Measurements from ENCODE around the gene PIH1D2. TPM values are rescaled to one million over a fixed set of nuclear protein-coding genes. Genes with fewer than 3 reads are reported as not detected.

PIH1D2 gene
- total and polyA plus RNA-seq, 9 of the 15 experiments (the other 6 are each of a cell fraction or from before 2014, with no cell fraction given) = 1.5 to 5.4 (median 3.0) TPM

- no peak for TF ChIP-seq MYBL2 (IDR thresholded peaks at IDR 0.05; ENCODE audit: low read depth)
- TF ChIP-seq MYBL2 (CRISPR knock-in tag; IDR thresholded peaks at IDR 0.05; ENCODE audit: borderline replicate concordance) = no peak
- peak; percentile 96 for TF ChIP-seq RBFOX2 (IDR thresholded peaks at IDR 0.05; ENCODE audit: low read depth, low read length)
- TF ChIP-seq ZNF395 (CRISPR knock-in tag; IDR thresholded peaks at IDR 0.05) = 0 out of 2 replicates have a peak, but pooled peaks have one; percentile 33
- TF ChIP-seq TBP (optimal IDR thresholded peaks at IDR 0.05; ENCODE audit: low read depth, low read length) = peak; percentile 77
- TF ChIP-seq RBM39 (optimal IDR thresholded peaks at IDR 0.05; ENCODE audit: low read depth, low read length) = no peak
- TF ChIP-seq ZNF609 (CRISPR knock-in tag; IDR thresholded peaks at IDR 0.05; ENCODE audit: borderline replicate concordance) = no peak
- peak; percentile 84 for TF ChIP-seq MGA (IDR thresholded peaks at IDR 0.05)
Measured at GRCh38 chr11:112024773-112025678, 48.8 kb downstream of the PIH1D2 start, which contains the start of gene DLAT (continued).
